Neural progenitor cell (in vitro differentiated cells): Measurements from ENCODE around the gene F5. TPM values are rescaled to one million over a fixed set of nuclear protein-coding genes. Genes with fewer than 3 reads are reported as not detected.

Source experiments
- DNase-seq: peaks from one replicate; pipeline ENCODE4 v3.0.0-alpha.2; 2016; ENCODE audit warnings: low spot score
- H2AFZ ChIP-seq: fragments of 200-600 bp; sonication (generic); replicated peaks from 2 replicates; pipeline ENCODE4 v1.6.1; 2016; ENCODE audit warnings: antibody characterized with exemption
- H3F3A ChIP-seq: fragments of 200-600 bp; sonication (generic); 2 replicates; pipeline ENCODE4 v1.6.1; 2016; ENCODE audit warnings: antibody characterized with exemption, low read depth
- H3K27ac ChIP-seq: fragments of 200-600 bp; sonication (generic); 2 replicates; pipeline ENCODE4 v1.5.1; 2016; ENCODE audit warnings: mild to moderate bottlenecking
- H3K27me3 ChIP-seq: fragments of 200-600 bp; sonication (generic); 2 replicates; pipeline ENCODE4 v1.6.1; 2016; ENCODE audit warnings: mild to moderate bottlenecking, moderate library complexity
- H3K36me3 ChIP-seq: fragments of 200-600 bp; sonication (generic); 2 replicates; pipeline ENCODE4 v1.5.1; 2016
- H3K4me1 ChIP-seq: fragments of 200-600 bp; sonication (generic); 2 replicates; pipeline ENCODE4 v1.6.1; 2016; ENCODE audit warnings: mixed run types
- H3K4me2 ChIP-seq: fragments of 200-600 bp; sonication (generic); 2 replicates; pipeline ENCODE4 v1.6.1; 2016
- H3K4me3 ChIP-seq: fragments of 200-600 bp; sonication (generic); 2 replicates; pipeline ENCODE4 v1.5.1; 2016
- H3K79me2 ChIP-seq: fragments of 200-600 bp; sonication (generic); 2 replicates; pipeline ENCODE4 v1.6.1; 2016; ENCODE audit warnings: low read depth
- H3K9ac ChIP-seq: fragments of 200-600 bp; sonication (generic); 2 replicates; pipeline ENCODE4 v1.6.1; 2016
- H3K9me3 ChIP-seq: fragments of 200-600 bp; sonication (generic); 2 replicates; pipeline ENCODE4 v1.5.1; 2016; ENCODE audit warnings: low read depth
- H4K20me1 ChIP-seq: fragments of 200-600 bp; sonication (generic); 2 replicates; pipeline ENCODE4 v1.6.1; 2016; ENCODE audit warnings: low read depth
- H3K27ac Mint-ChIP-seq: 3 replicates; pipeline ENCODE4 v1.8.0; 2021; ENCODE audit warnings: mixed read lengths
- H3K27me3 Mint-ChIP-seq: 2 replicates; pipeline ENCODE4 v1.8.0; 2022; ENCODE audit warnings: low read depth, mild to moderate bottlenecking, inconsistent platforms, moderate library complexity, mixed read lengths; ENCODE audit not compliant: insufficient read depth
- H3K36me3 Mint-ChIP-seq: 3 replicates; pipeline ENCODE4 v1.8.0; 2021; ENCODE audit warnings: mixed read lengths
- H3K4me1 Mint-ChIP-seq: 3 replicates; pipeline ENCODE4 v1.8.0; 2021; ENCODE audit warnings: mixed read lengths
- H3K4me3 Mint-ChIP-seq: 3 replicates; pipeline ENCODE4 v1.8.0; 2021; ENCODE audit warnings: mild to moderate bottlenecking, moderate library complexity, mixed read lengths
- H3K9me3 Mint-ChIP-seq: 3 replicates; pipeline ENCODE4 v1.8.0; 2020; ENCODE audit warnings: mixed read lengths
- CTCF ChIP-seq: fragments of 200-600 bp; sonication (generic); IDR thresholded peaks from 2 replicates; pipeline ENCODE4 v1.5.1; 2017; ENCODE audit warnings: antibody characterized with exemption, mild to moderate bottlenecking
- EZH2 ChIP-seq: fragments of 200-600 bp; sonication (generic); IDR thresholded peaks from 2 replicates; pipeline ENCODE4 v1.6.1; 2017; ENCODE audit warnings: antibody characterized with exemption, mild to moderate bottlenecking, moderate library complexity
- EZH2phosphoT487 ChIP-seq: fragments of 200-600 bp; sonication (generic); IDR thresholded peaks from 2 replicates; pipeline ENCODE4 v1.6.1; 2017; ENCODE audit warnings: antibody characterized with exemption
- total RNA-seq: library from RNA; depleted of rRNA; stranded (reverse); fragments of >200 nt; gene quantifications from 2 replicates; pipeline ENCODE4 v1.2.3, GENCODE V29; 2015; ENCODE audit warnings: low replicate concordance

Gene F5
- total RNA-seq, 1 donor from 2014 or later, result not detected

- no peak overlapping the region for H2AFZ ChIP-seq
- H3K79me2 ChIP-seq, result no peaks in the 10 kb centered on the region
- no peak overlapping the region for H3K4me3 ChIP-seq
- H3K4me2 ChIP-seq, result no peak overlapping the region
- TF ChIP-seq EZH2phosphoT487 (no peak), EZH2 (no peak), CTCF (no peak)
- no peak overlapping the region for H3K27ac ChIP-seq
- H3K9me3 Mint-ChIP-seq, result no peaks in the 10 kb centered on the region
- H3K9me3 ChIP-seq, result no peaks in the 10 kb centered on the region
- no peak for DNase-seq
- no peak overlapping the region for H3K9ac ChIP-seq
- H4K20me1 ChIP-seq, result no peaks in the 10 kb centered on the region
- peaks cover 12% of the 10 kb centered on the region for H3K27me3 Mint-ChIP-seq
- no peaks in the 10 kb centered on the region for H3K4me1 ChIP-seq
- peaks cover 29% of the 10 kb centered on the region for H3K27me3 ChIP-seq
- no peaks in the 10 kb centered on the region for H3K36me3 ChIP-seq
- H3K36me3 Mint-ChIP-seq, result no peaks in the 10 kb centered on the region
- no peaks in the 10 kb centered on the region for H3F3A ChIP-seq
- no peak overlapping the region for H3K4me3 Mint-ChIP-seq
- peaks cover 15% of the 10 kb centered on the region for H3K4me1 Mint-ChIP-seq
- no peak overlapping the region for H3K27ac Mint-ChIP-seq
These were observed 2.7 kb upstream of the F5 start for GRCh38 chr1:169588785-169589485.

GRCh38 chr1:169588112-169588511 is 1.8 kb upstream of the F5 start:
- Mint-ChIP-seq H3K27me3 (peaks cover 12% of the 10 kb centered on the region), H3K36me3 (no peaks in the 10 kb centered on the region), H3K9me3 (no peaks in the 10 kb centered on the region), H3K4me3 (no peak overlapping the region), H3K27ac (no peak overlapping the region), H3K4me1 (peaks cover 15% of the 10 kb centered on the region)
- no peaks in the 10 kb centered on the region for H3K4me1 ChIP-seq
- H3K9me3 ChIP-seq, result no peaks in the 10 kb centered on the region
- no peak for TF ChIP-seq CTCF
- H3K79me2 ChIP-seq, result no peaks in the 10 kb centered on the region
- no peak for DNase-seq
- H3F3A ChIP-seq, result no peaks in the 10 kb centered on the region
- H3K9ac ChIP-seq, result no peak overlapping the region
- H3K4me2 ChIP-seq, result no peak overlapping the region
- no peak overlapping the region for H3K4me3 ChIP-seq
- H3K27me3 ChIP-seq, result peaks cover 29% of the 10 kb centered on the region
- H3K27ac ChIP-seq, result no peak overlapping the region
- no peaks in the 10 kb centered on the region for H4K20me1 ChIP-seq
- H2AFZ ChIP-seq, result no peak overlapping the region
- no peaks in the 10 kb centered on the region for H3K36me3 ChIP-seq

GRCh38 chr1:169586067-169586394 is 250 bp downstream of the F5 start:
- no peaks in the 10 kb centered on the region for H3K9me3 Mint-ChIP-seq
- H3K79me2 ChIP-seq, result no peaks in the 10 kb centered on the region
- no peaks in the 10 kb centered on the region for H3K9me3 ChIP-seq
- H3K27me3 ChIP-seq, result peaks cover 24% of the 10 kb centered on the region
- no peaks in the 10 kb centered on the region for H3K36me3 ChIP-seq
- H4K20me1 ChIP-seq, result no peaks in the 10 kb centered on the region
- peak overlapping the region; percentile 60 for H3K4me2 ChIP-seq
- TF ChIP-seq EZH2, result no peak
- TF ChIP-seq CTCF, result no peak
- no peak for TF ChIP-seq EZH2phosphoT487
- H3K27me3 Mint-ChIP-seq, result peaks cover 12% of the 10 kb centered on the region
- no peak overlapping the region for H3K27ac ChIP-seq
- no peak overlapping the region for H3K9ac ChIP-seq
- peak overlapping the region; percentile 69 for H2AFZ ChIP-seq
- no peak overlapping the region for H3K27ac Mint-ChIP-seq
- DNase-seq, result no peak
- H3K4me3 ChIP-seq, result peak overlapping the region; percentile 18
- H3K4me1 ChIP-seq, result no peaks in the 10 kb centered on the region
- no peaks in the 10 kb centered on the region for H3K36me3 Mint-ChIP-seq
- no peak overlapping the region for H3K4me3 Mint-ChIP-seq
- peaks cover 4% of the 10 kb centered on the region for H3K4me1 Mint-ChIP-seq
- no peaks in the 10 kb centered on the region for H3F3A ChIP-seq
